MCF 10A (cell line): ENCODE results near the gene SPDYE4. TPM values are rescaled to one million over a fixed set of nuclear protein-coding genes. Genes with fewer than 3 reads are reported as not detected.

Source experiments
- BruUV-seq: library from RNA; stranded (reverse); fragments of 400-500 nt; replicated peaks from 2 replicates; lab custom pipeline; 2021; lab: Mats Ljungman, UMichigan
- CTCF ChIA-PET: fragments of 300-600 bp; sonication (Branson Sonifier 250); formaldehyde crosslinking; extraction: SDS; loops from one replicate; lab custom pipeline; 2021; ENCODE audit warnings: antibody characterized with exemption, inconsistent platforms; lab: Yijun Ruan, JAX
- POLR2A ChIA-PET: fragments of 300-600, 350-650 bp; sonication (Branson Sonifier 250); formaldehyde crosslinking; extraction: SDS; loops from one replicate; lab custom pipeline; 2020; ENCODE audit warnings: antibody characterized with exemption, inconsistent platforms; lab: Yijun Ruan, JAX
- DNase-seq: peaks from one replicate; pipeline ENCODE4 v3.0.0-alpha.2; 2018; ENCODE audit not compliant: unreplicated experiment
- H3K27ac Mint-ChIP-seq: one replicate; pipeline ENCODE4 v1.8.0; 2022; ENCODE audit warnings: mild to moderate bottlenecking, low read depth, mixed read lengths; ENCODE audit not compliant: unreplicated experiment
- H3K27me3 Mint-ChIP-seq: one replicate; pipeline ENCODE4 v1.8.0; 2022; ENCODE audit warnings: mixed read lengths; ENCODE audit not compliant: insufficient read depth, unreplicated experiment
- H3K36me3 Mint-ChIP-seq: one replicate; pipeline ENCODE4 v1.8.0; 2022; ENCODE audit warnings: mild to moderate bottlenecking, moderate library complexity, mixed read lengths; ENCODE audit not compliant: insufficient read depth, unreplicated experiment
- H3K4me1 Mint-ChIP-seq: one replicate; pipeline ENCODE4 v1.8.0; 2022; ENCODE audit warnings: mixed read lengths; ENCODE audit not compliant: insufficient read depth, unreplicated experiment
- H3K4me3 Mint-ChIP-seq: one replicate; pipeline ENCODE4 v1.8.0; 2022; ENCODE audit warnings: mild to moderate bottlenecking, moderate library complexity, mixed read lengths; ENCODE audit not compliant: unreplicated experiment
- H3K9me3 Mint-ChIP-seq: one replicate; pipeline ENCODE4 v1.8.0; 2022; ENCODE audit warnings: mixed read lengths; ENCODE audit not compliant: unreplicated experiment
- CTCF ChIP-seq: fragments of 200-600 bp; IDR thresholded peaks from one replicate; pipeline ENCODE4 v1.8.0; 2022; ENCODE audit warnings: antibody characterized with exemption, mild to moderate bottlenecking; ENCODE audit not compliant: unreplicated experiment
- intact Hi-C: fragments of 100-400 bp; cut with micrococcal nuclease; formaldehyde crosslinking; loops from 2 replicates; pipeline ENCODE4 v1.14.1; 2022
- total RNA-seq: library from RNA; stranded (reverse); gene quantifications from 2 replicates; pipeline ENCODE4 v1.2.3, GENCODE V29; 2022

Gene SPDYE4
- total RNA-seq, 1 experiment from 2014 or later, result not detected

GRCh38 chr17:8789743-8790142 lies 31.4 kb upstream of the SPDYE4 start:
- TF ChIP-seq CTCF, result no peak
- ChIA-PET POLR2A (no interaction called here), CTCF (no interaction called here)
- Mint-ChIP-seq H3K27ac (no peak overlapping the region), H3K36me3 (no peaks in the 10 kb centered on the region), H3K9me3 (peaks cover 22% of the 10 kb centered on the region), H3K27me3 (no peaks in the 10 kb centered on the region), H3K4me1 (no peaks in the 10 kb centered on the region), H3K4me3 (no peak overlapping the region)
- DNase-seq, result no peak
- intact Hi-C loops, result loop anchor here (5.0 kb wide), 2 partner anchors 157 to 717 kb away; partner anchors contain the start of gene MYH10
- BruUV-seq, result no TSS peak

- intact Hi-C loops, result loop anchor here (5.0 kb wide), 2 partner anchors 157 to 717 kb away; partner anchors contain the start of gene MYH10
- no peak for TF ChIP-seq CTCF
- CTCF ChIA-PET, result interaction anchor here (0.6 kb wide), 1 partner anchor 302 kb away, joined by 3 read pairs; no protein-coding TSS in a partner anchor
- Mint-ChIP-seq H3K36me3 (no peaks in the 10 kb centered on the region), H3K9me3 (peaks cover 22% of the 10 kb centered on the region), H3K27me3 (no peaks in the 10 kb centered on the region), H3K27ac (no peak overlapping the region), H3K4me1 (no peaks in the 10 kb centered on the region), H3K4me3 (no peak overlapping the region)
- DNase-seq, result no peak
- POLR2A ChIA-PET, result no interaction called here
- no TSS peak for BruUV-seq
These were observed 30.7 kb upstream of the SPDYE4 start for GRCh38 chr17:8788998-8789397.

GRCh38 chr17:8785547-8786413 lies 27.4 kb upstream of the SPDYE4 start:
- intact Hi-C loops, result loop anchor here (1.0 to 5.0 kb wide), 5 partner anchors 31 to 713 kb away; partner anchors contain the start of gene MYH10
- Mint-ChIP-seq H3K27me3 (no peaks in the 10 kb centered on the region), H3K36me3 (no peaks in the 10 kb centered on the region), H3K9me3 (peaks cover 7% of the 10 kb centered on the region), H3K4me1 (no peaks in the 10 kb centered on the region), H3K4me3 (no peak overlapping the region), H3K27ac (no peak overlapping the region)
- peak; percentile 77 for TF ChIP-seq CTCF
- CTCF ChIA-PET, result interaction anchor here (0.6 to 3.3 kb wide), 36 partner anchors 9 to 792 kb away, joined by 3 to 28 read pairs (median 5); partner anchors contain the start of genes MFSD6L and MYH10
- DNase-seq, result peak; percentile 73
- POLR2A ChIA-PET, result interaction anchor here (0.8 to 1.8 kb wide), 3 partner anchors 322 to 402 kb away, joined by 3 to 6 read pairs (median 3); no protein-coding TSS in a partner anchor
- BruUV-seq, result no TSS peak

- POLR2A ChIA-PET, result no interaction called here
- H3K27ac Mint-ChIP-seq, result no peak overlapping the region
- TF ChIP-seq CTCF, result no peak
- H3K4me1 Mint-ChIP-seq, result no peaks in the 10 kb centered on the region
- H3K4me3 Mint-ChIP-seq, result no peak overlapping the region
- intact Hi-C loops, result no loop called here
- peaks cover 20% of the 10 kb centered on the region for H3K27me3 Mint-ChIP-seq
- H3K9me3 Mint-ChIP-seq, result no peaks in the 10 kb centered on the region
- CTCF ChIA-PET, result interaction anchor here (1.1 kb wide), 1 partner anchor 83 kb away, joined by 3 read pairs; no protein-coding TSS in a partner anchor
- H3K36me3 Mint-ChIP-seq, result no peaks in the 10 kb centered on the region
- BruUV-seq, result no TSS peak
- DNase-seq, result no peak
These were observed 23.8 kb upstream of the SPDYE4 start for GRCh38 chr17:8782176-8782575.
